GM18517 (cell line): ENCODE measurements around the gene CARD9.
"Not testable (repeated sequence)": the region's sequence is repeated elsewhere in the genome, so short reads cannot be mapped to it uniquely, and the experiment has no call there.

ENCODE experiments used
- ATAC-seq: cut with Tn5 transposase; IDR thresholded peaks from one replicate; pipeline ENCODE4 v1.9.1; 2021; ENCODE audit warnings: mild to moderate bottlenecking, moderate library complexity; ENCODE audit not compliant: unreplicated experiment

Gene CARD9

DNA sequence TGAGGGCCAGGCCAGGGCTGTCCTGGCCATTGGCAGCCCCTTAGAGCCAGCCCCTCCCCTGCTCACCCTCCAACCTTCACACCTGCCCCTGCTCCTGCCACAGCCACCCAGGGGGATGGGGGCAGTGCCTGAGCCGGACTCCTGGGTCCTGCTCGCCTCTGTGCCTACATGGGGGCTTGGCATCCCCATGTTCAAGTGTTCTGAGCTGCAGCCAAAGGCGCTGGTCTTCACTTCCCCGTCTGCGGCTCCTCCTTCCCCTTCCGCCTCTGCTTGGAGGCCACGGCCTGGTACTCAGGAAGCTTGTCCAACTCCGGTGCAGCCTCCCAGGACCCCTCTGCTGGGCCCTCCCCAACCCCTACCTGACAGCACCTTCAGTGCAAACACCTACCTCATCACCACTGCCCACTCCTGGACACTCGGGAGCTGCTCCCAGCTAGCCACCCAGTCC is 7.7 kb downstream of the CARD9 start:
- no peak for ATAC-seq

DNA sequence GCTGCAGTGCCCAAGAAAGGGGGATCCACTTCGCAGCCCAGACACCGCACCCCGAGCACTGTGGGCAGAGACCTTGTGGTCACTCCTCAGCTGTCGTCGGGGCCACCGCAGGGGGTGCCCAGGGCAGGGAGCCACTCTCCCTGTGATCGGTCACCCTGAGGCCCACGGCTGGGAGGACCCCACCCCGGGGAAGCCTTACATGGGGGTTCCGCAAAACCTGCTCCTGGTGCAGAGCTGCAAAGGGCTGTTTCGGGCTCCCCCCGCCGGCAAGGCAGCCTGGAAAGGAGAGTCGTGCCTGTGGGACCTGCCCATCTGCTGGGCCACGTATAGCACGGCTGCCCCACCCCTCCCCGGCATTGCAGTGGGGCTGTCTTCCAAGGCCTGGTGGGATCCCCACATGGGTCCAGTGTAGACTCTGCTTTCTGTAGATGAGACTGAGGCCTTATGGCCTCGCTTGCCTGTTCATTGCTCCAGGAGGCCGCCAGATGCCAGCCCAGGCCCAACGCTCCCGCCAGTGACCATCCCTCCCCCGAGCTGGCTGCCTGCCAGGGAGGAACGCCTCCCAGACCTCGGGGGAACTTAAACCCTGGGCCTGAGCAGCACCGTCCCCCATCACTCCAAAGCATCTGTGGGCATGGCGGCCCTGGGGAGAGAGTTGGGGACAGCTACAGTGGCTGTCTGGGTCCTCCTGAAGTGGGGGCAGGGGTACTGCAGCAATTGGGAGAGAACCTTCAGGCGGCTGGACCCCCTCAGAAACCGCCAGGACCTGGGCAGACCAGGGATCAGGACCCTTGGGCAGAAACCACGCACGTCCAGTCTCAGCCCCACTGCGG is 8.3 kb downstream of the CARD9 start:
- ATAC-seq: no peak

DNA sequence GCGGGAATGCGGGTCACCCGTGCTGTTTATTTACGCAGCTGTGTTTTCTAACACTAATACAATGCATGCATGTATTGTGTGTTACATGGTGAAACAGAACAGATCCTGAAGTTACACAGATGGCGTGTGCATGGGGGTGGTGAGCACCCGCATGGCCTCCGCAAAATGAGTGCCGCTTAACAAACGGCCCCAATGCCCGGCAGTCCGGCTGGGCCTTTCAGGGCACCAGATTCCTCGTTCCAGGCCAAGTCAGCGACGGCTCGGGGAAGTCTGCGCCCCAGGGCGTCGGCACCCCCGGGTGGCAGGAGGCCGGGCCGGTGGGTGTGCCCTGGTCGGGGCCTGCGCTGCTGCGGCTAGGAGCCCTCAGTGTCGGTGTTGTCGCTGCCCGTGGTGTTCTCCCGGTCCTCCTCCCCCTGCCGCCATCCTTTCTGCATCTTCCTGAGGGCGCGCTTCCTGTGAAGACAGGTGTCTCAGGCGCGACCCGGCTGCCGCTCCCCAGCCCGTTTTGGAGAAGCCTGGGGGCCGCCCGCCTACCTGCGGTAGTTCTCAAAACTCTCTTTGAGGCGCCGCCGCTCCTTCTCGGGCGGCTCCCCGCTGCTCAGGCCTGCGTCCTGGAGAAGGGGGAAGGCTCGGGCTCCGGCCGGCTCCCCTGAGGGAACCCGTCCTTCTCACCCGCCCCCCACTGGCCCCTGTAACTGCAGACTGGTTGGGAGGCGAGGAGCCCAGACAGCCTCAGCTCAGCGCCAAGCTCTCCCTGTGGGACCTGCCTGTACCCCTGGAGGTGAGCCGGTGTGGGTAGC is 9.3 kb downstream of the CARD9 start:
- peak; percentile 5 for ATAC-seq

DNA sequence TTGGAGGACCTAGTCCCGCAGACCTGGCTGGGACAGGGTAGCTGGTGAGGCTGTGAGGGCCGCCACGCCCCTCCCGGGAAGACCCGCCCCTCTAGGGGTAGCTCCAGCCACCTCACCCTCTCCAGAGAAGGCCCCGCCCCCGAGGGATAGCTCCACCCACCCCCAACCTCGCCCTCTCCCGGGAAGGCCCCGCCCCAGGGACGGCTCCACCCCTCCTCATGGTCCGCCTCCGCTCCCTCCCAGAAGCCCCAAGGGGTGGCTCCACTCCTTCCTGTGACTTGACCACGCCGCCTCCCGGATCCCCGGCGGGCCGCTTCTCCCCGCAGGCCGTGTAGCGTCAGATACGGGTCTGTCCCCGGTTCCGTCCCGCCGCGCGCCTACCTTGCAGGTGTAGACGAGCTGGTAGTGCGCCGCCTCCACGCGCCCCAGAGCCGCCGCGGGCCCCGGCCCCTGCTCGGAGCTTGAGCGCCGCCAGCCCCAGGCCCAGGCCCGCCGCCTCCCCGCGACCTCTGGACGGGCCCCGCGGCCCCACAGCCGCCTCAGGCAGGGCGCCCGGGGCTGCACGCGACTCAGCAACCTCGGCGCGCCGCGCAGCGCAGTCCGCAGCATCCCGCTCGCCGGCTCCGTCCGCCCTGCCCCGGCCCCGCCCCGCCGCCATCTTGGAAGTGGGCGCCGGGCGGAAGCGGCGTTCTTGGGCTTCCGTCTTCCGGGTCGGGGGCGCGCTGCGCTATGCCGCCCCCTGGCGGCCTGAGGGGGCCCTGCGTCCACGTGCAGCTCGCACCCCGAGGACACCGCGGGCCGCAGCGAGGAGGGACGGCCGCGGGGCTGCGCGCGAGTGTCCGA is 10.1 kb downstream of the CARD9 start, which contains the start of gene DNLZ:
TSS of gene DNLZ (minus strand) at position 639 of the 843 bp plus-strand sequence. CDS start at position 609, 30 bp downstream.
- peak; percentile 53 for ATAC-seq

DNA sequence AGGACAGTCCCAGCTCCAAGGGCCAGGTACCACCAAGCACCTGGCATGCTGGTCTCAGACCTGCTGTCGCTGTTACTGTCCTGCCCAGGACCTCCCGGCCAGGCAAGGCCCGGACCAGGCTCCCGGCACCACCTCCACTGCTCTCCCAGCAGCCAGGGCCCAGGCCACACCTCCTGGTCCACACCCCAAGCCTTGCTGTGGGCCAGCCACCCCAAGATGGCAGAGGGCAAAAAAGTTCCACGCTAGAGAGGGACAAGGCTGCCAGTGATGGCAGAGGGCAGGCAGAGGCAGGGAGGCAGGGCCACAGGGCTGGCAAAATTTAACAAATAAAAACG is 11.1 kb downstream of the CARD9 start:
- ATAC-seq: no peak

DNA sequence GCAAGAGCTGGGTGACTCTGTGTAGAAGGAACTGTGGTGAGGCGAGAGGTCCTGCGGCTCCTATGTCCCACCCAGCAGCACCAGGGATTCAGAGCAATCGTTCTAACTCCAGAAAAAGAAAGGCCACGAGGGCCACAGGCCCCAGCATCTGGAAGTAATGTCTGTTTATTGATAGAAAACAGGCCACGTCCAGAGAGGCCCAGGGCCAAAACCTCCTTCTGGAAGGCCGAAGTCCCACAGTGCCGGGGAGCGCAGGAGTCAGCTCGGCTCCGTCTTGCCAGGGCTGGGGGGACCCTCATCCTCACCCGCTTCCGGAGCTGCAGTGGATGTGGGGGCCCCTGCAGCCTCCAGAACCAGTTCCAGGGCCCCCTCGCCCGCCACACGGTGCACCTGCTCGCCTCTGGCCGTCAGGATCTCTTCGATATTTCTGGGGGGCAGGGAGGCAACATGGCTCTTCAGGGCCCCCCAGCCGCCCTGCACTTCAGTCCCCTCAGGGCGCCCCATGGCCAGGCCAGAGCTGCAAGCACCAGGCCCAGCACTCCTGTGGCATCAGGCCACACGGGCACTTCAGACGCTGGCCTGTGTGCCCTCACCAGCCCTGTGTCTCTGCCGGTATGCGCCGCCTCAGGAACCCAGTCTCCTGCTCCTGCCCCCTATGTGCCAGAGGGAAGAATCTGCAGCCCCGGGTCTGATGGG is 11.6 kb downstream of the CARD9 start:
- ATAC-seq: no peak

DNA sequence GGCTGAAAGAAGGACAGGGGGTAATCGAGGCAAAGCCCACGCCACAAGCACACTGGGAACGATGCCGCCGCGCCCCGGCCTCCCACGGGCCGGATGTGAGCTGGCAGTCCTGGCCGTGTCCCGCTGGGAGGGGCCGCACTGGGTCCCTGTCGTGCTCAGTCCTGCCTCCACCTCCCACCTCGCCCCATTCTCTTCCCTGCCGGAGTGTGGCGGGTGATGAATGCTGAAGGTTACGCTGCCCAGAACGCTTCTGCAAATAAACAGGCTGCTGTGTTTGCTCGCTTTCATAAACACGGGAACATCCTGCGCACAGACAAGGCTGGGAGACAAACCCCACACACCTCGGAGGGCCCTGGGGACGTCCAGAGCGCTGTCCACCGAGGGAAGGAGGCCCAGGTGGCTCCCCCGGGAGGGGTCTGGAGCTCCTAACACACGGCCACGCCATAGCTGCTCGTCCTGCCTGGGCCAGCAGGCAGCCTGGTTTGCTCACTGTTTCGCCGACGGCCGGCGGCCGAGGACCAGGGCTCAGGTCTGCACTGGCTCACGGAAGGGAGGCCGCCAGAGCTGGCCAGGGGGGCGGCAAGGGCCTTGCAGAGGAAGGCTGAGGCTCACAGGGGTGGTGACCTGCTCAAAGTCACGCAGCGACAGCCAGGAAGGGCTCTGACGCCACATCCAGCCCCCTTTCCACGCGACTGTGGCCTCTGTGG is 12.3 kb downstream of the CARD9 start:
- ATAC-seq: no peak

DNA sequence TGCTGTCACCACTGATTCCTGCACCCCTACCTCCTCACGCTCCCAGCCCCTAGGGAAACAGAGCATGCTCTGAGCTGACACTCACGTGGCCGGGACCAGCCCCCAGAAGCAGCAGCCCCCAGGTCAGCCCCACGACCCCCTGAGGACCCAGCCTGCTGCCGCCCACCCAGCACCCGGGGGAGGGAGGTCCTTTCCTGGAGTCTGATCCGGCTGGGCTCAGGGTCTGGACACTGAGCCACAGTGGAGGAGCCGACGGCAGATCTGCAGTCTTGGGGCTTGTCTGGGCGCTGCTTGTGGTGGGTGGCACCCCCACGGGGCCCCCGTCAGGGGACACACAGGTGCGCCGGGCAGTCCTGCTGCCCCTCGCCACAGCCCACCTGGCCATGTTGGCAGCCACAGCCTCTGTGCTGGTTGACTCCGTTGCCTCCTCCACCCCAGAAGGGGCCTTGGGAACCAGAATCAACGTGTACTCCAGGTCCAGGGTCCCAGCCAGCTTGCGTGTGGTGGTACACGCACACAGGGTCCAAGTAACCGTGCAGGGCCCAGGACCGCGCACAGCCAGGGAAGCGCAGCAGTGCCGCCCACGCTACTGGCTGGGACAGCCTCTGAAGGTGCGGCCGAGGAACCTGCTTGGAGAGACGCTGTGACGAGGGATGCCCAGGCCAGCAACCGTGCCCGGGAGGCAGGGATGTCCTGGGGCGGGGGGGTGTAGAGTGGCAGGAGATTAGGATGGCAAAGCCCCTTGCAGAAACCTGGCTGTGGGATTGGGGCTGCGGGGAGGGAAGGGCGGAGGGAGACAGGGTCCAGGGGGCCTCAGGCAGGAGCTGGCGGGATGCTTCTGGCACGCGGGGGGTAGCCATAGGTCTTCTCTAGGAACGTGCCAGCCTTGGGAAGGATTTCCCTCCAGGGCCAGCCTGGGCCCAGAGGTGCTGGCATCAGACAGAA is 13.4 kb downstream of the CARD9 start:
- ATAC-seq: no peak

DNA sequence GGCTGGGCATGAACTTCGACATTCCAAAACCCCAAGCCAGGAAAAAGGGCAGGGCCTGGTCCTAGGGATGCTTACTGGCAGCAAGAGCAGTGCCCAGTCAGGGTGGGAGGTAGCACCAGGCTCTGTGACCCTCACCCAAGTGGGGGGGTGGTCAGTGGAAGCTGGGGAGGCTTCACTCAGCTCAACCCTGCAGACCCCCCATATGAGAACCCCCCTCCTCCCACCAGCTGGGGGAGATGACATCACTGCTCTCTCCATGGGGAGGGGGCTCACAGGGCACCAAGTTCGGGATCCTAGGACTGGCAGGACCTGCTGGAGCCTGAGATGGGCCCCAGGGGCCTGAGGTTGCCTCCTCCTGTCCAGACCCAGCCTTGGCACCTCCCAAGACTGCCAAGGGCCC is 14.6 kb downstream of the CARD9 start:
- no peak for ATAC-seq

DNA sequence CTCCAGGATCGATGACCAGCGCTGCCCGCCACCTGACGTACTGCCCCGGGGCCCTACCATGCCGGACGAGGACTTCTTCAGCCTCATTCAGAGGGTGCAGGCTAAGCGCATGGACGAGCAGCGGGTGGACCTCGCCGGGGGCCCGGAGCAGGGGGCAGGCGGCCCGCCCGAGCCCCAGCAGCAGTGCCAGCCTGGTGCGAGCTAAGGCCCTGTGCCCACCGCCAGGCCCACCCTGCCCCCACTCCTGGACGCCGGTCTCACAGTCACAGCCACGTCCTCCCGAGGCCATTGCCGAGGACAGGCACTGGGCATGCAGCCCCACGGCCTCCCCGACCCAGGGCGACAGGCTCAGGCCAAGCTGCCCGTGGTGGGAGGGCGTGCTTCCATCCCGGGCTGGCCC is 15.5 kb downstream of the CARD9 start:
- no peak for ATAC-seq

DNA sequence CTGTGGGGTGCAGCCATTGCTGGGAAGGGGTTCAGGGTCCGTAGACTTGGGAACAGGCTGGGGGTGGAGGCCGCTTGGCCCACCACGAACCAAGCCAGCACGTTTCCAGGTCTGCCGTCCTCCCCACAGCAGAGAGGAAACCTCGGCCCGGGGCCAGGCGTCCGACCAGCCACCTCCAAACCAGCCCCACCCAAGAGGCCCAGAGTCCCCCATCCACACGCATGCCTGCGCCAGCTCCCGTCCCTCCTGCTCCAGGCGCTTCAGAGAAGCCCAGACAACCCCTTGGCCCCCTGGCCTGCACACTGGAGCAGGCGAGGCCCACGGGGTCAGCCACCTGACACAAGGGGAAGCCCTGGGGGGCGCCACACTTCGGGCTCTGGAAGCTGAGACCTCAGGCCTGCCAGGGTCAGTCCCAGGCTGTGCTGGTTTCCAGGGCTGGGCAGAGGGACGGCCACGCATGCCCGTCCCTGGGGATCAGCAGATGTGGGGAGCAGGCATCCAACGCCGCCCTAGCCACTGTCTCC is 16.2 kb downstream of the CARD9 start:
- ATAC-seq: no peak

DNA sequence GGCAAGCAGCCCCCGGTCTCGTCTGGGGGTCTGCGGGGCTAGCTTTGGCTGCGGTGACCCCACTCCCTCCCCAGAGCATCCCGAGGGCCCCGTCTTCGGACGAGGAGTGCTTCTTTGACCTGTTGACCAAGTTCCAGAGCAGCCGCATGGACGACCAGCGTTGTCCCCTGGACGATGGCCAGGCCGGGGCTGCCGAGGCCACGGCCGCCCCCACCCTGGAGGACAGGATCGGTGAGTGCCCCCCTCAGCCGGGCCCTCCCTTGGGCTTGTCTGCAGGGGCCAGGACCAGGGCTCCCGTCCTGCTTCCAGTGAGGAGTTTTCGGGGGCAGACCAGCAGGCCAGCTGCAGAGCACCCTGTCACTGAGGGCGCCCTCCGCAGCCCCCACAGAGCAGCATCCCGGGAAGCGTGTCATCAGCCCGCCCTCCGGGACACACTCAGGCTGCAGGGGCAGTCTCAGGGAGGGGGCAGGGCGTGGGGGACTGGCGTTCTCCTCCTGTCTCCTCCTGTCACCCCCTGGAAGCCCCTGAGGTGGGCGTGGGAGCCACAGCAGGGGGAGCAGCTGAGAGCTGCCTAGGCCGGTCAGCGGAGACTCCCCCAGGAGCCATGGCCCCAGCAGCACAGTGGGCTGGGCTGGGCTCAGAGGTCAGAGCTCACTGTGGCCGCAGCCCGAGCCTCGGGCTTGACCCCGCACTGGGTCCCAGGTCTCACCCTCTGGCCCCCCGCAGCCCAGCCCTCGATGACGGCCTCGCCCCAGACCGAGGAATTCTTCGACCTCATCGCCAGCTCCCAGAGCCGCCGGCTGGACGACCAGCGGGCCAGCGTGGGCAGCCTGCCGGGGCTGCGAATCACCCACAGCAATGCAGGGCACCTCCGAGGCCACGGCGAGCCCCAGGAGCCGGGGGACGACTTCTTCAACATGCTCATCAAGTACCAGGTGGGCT is 17.6 kb downstream of the CARD9 start:
- no peak for ATAC-seq

DNA sequence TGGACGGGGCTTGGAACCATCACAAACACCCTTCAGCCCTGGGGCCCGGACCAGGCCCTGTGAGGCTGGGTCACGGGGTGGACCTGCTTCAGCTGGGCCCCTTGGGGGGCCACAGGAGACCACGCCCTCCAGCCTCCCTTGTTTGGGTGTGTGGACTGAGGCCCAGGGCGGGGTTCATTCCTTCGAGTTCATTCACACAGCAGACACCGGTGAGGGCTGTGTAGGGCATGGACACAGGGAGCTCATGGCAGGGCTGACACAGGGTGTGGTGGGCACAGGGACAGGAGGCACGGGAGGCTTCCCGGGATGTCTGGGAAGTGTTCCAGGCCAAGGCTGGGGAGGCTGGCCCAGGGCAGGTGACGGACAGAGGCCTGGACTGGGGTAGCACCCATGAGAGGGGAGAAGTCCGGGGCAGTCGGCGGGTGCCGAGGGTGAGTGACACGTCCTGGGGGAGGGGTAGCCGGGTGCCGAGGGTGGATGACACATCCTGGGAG is 18.8 kb downstream of the CARD9 start:
- no peak for ATAC-seq

DNA sequence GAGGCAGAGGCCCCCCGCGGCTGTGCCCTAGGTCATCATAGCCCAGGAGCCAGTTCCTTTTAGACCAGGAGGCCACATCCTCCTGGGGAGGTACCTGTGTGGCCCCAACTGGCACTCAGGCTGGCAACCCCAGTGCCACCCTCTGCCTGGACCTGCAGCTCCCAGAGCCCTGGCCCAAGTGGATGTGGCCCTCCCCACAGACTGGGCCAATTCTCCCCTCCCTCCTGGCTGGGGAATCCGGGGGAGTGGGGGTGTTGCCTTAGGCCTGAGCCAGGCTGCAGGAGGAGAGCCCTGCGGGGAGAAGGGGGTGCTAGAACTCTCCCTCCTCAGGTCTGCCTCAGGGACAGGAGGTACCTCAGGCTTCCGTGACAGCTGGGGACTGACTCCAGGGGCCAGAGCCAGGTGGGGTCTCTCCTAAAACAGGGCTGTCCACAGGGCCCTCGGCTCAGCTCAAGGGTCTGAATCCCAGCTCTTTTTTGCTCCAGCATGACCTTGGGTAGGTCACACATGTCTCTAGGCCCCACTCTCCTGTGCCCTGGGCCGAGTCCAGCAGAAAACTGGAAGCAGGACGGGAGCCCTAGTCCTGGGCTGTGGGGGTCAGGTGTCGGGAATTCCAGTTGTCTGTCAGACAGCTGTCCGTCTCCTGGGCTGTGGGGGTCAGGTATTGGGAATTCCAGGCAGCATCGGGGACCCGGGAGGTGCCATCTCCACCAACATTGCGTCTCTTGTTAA is 19.5 kb downstream of the CARD9 start:
- no peak for ATAC-seq

DNA sequence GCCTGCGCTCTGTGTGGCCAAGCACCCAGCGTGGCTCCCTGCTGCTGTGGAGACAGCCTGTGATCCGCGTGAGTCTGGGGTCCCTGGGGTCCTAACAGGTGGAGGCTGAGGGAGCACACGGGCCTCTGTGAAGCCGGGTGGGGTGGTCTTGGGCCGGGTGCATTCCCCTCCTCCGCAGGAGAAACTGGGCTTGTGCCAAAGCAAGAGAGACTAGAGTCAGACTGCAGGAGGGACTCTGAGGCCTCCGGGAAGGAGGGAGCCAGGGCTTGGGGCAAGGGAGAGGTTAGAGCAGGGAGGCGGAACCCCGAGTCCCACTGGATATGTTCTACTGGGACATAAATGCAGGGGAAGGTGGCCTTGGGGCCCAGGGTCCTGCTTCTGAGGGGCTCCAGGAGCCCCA is 20.4 kb downstream of the CARD9 start:
- no peak for ATAC-seq

DNA sequence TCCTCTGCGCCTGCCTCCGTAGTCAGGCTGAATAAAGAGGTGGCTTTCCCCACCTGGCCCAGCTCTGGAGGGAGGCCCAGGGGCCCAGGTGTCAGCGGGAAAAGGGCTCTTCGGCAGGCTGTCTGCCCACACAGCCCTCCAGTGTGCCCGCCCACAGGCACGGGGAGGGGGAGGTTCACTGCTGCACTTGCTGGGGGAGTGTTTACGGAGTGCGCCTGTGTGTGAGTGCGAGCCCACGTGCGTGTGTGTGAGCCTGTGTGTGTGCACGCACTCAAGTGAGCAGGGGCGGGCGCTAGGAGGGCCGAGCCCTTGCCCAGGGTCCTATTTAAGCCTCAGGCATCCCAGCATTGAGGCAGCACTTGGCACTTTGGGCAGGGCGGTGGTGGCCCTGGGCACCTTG is 20.8 kb downstream of the CARD9 start:
- ATAC-seq: no peak

DNA sequence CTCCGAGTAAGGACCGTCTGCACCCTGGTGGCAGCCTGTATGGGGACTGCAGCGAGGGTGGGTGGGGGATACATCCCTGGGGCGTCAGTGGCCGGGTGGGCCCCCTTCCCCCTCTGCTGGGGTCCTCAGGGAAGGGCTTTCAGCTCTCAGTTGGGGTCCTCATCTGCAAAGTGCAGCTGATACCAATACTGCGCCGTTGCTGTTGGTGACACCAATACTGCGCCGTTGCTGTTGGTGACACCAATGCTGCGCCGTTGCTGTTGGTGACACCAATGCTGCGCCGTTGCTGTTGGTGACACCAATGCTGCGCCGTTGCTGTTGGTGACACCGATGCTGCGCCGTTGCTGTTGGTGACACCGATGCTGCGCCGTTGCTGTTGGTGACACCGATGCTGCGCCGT is 21.6 kb downstream of the CARD9 start:
- not testable (repeated sequence) for ATAC-seq
